HFF-Myc (cell line): ENCODE measurements around the gene MAPK1.

ENCODE experiments used
- DNase-seq: peaks from one replicate; pipeline ENCODE4 v3.0.0-alpha.2; 2011; ENCODE audit warnings: low read depth; ENCODE audit errors: extremely low read depth
- H3K4me3 ChIP-seq: replicated peaks from 2 replicates; pipeline ENCODE4 v1.5.1; 2011; ENCODE audit warnings: low read depth, mild to moderate bottlenecking, control low read depth, low read length
- TF ChIP-seq, protein P1 (sequence below): IDR thresholded peaks from 2 replicates; pipeline ENCODE4 v1.5.1; 2012; ENCODE audit warnings: mild to moderate bottlenecking, low read depth, low read length, control low read depth; ENCODE audit errors: missing control alignments

The MAPK1 gene

GRCh38 chr22:21860491-21861039 is 6.9 kb downstream of the MAPK1 start:
- no peak for DNase-seq
- no peak overlapping the region for H3K4me3 ChIP-seq
- TF ChIP-seq, protein P1, sequence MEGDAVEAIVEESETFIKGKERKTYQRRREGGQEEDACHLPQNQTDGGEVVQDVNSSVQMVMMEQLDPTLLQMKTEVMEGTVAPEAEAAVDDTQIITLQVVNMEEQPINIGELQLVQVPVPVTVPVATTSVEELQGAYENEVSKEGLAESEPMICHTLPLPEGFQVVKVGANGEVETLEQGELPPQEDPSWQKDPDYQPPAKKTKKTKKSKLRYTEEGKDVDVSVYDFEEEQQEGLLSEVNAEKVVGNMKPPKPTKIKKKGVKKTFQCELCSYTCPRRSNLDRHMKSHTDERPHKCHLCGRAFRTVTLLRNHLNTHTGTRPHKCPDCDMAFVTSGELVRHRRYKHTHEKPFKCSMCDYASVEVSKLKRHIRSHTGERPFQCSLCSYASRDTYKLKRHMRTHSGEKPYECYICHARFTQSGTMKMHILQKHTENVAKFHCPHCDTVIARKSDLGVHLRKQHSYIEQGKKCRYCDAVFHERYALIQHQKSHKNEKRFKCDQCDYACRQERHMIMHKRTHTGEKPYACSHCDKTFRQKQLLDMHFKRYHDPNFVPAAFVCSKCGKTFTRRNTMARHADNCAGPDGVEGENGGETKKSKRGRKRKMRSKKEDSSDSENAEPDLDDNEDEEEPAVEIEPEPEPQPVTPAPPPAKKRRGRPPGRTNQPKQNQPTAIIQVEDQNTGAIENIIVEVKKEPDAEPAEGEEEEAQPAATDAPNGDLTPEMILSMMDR, result no peak

DNA sequence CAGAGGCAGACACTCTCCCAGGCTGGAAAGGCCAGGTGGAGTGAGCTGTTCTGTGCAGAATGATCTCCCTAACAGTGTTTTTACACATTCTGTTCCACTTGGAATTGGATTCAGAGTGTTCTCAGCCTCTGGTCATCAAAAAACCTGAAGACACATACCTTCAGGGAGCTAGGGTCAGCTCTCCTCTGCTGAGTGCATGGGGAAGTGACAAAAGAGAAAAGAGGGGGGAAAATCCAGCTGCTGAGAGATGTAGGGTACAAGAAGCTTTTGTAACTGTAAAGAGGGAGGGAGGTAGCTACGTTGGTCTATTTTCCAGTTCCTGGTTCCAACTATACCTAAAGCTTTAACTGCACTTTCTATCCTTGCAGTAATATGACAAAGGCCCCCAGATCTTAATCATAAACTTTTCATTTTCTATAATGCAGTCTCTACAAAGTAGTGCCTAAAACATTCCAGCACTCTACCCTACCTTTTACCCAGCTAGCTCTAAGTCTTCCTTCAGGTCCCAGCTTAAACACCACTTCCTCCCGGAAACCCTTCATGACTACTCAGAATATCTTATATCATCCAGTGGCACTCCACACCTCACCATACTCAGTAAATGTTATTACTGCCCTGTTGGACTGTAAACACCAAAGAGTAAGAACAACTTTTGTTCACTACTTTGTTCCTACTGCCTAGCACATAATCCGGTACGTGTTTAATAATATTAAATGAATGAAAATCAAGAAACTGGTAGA is 9.2 kb downstream of the MAPK1 start:
- TF ChIP-seq, protein P1, result no peak
- H3K4me3 ChIP-seq, result no peak overlapping the region
- DNase-seq, result no peak

- no peak overlapping the region for H3K4me3 ChIP-seq
- DNase-seq, result no peak
- TF ChIP-seq, protein P1, result no peak
Observed at GRCh38 chr22:21857481-21857914, 9.9 kb downstream of the MAPK1 start.

- DNase-seq, result no peak
- H3K4me3 ChIP-seq, result no peak overlapping the region
- TF ChIP-seq, protein P1, result no peak
Observed at GRCh38 chr22:21856868-21857267, 10.6 kb downstream of the MAPK1 start.

DNA sequence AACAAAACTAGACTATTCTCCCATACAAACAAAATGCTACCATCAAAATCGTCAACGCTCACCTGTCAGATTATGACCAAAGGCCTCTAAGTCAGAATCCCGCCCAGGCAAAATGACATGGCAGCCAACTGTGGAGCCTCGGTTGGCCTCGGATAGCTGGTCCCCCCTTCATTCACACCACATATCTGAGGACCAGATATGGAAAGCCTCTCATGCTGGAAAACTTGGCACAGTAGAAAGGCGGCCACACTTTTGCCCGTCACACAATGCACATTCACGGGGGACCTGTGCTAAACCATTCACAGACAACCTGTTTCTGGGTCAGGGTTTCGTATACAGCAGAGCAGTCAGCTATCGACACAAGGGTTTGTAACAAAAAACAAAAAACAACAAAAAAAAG is 11.2 kb downstream of the MAPK1 start:
- TF ChIP-seq, protein P1, result no peak
- no peak overlapping the region for H3K4me3 ChIP-seq
- DNase-seq, result no peak

- H3K4me3 ChIP-seq, result no peak overlapping the region
- TF ChIP-seq, protein P1, result no peak
- DNase-seq, result no peak
Observed at GRCh38 chr22:21855676-21856075, 11.8 kb downstream of the MAPK1 start.
